ENCODE results near the gene ARVCF.

Gene ARVCF

DNA sequence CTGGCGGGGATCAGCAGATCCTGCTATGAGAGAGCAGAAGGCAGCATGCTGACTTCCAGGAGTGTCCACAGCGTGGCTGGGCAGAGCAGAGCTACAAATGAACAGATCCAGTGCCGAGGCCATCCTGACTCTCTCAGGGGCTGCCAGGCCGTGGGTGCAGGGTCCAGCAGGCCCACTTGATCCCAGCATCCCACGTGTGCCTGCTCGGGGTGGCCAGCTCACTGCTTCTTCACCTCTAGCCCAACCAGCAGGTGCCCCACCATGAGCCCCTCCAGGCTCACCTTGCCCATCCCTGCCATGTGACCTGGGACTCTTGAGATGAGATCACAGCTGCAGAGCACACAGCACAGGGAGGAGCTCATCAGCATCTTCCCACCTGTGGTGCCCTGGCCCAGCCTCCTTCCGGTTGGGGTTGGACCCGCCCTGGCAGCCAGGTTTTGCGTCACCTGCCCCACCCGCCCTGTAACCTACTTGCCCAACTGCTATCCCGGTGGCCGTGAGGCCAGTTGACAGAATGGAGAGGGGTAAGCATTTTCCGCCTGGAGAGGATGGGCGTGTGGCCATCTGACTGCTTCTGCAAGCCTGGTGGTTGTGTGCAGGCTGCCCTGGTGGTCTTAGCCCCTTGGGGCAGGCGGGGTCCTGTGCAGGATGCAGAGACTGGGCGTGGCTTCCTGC is 15.2 kb upstream of the ARVCF start:
- no peak for DNase-seq (ENCODE audit: low read depth)

DNA sequence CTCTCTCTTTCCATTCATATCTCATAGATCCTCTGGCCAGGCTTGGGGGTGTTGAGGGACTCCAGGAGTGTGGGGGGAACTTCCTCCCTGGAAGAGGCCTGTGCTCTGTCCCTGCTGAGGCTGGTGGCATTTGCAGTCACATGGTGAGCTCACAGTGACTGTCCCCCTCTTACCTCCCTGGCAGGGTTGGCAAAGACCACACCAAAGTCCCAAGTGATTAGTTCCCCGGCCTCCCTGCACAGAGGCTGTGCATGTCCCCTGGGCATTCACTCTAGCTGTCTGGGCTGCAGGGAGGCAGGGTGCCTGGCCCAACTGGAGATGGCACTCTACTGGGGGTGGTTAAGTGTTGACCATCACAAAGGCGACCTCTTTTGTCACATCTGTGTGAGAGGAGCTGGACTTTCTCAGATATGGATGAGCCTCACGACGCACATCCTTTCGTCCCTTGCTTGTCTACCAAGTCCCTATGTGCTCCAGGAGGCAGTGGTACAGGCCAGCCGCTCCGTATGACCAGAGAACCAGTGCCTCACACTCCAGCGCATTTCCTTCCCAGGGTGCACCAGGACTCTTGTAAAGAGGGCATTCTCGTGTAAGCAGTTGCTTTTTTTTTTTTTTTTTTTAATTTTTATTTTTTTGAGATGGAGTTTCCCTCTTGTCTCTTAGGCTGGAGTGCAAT is 13.1 kb upstream of the ARVCF start:
- DNase-seq (ENCODE audit: low read depth) = no peak

DNA sequence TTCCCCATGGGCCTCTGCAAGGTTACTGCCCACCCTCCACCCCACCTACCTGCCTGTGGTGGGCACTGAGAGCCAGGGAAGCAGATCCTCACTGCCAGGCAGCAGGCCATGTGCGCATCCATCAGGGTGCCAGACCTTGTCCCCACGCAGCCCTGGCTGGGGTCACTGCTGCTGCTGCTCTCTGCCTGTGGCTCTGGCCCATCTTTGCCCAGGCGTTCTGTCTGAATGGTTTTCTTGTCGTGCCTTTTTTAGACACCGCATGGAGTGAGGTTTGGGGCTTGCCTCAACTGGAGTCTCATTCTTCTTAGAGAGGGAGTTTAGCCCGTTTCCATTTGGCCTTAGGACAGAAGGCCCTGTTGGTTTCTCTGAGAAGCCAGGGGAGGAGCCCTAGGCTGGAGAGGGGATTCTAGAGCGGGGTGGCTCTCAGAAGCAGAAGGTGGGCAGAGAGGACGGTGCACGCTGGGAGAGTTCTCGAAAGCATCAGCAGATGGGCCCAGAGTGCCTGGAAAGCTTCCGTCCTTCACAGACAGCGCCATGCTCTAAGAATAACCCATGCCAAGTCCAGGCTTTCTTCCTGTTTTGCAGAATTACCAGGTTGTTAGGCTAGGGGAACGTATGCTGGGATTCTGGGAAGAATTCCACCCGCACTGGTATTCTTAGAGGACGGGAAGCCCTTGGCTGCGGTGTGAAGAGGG is 12.4 kb upstream of the ARVCF start:
- no peak for DNase-seq (ENCODE audit: low read depth)

DNA sequence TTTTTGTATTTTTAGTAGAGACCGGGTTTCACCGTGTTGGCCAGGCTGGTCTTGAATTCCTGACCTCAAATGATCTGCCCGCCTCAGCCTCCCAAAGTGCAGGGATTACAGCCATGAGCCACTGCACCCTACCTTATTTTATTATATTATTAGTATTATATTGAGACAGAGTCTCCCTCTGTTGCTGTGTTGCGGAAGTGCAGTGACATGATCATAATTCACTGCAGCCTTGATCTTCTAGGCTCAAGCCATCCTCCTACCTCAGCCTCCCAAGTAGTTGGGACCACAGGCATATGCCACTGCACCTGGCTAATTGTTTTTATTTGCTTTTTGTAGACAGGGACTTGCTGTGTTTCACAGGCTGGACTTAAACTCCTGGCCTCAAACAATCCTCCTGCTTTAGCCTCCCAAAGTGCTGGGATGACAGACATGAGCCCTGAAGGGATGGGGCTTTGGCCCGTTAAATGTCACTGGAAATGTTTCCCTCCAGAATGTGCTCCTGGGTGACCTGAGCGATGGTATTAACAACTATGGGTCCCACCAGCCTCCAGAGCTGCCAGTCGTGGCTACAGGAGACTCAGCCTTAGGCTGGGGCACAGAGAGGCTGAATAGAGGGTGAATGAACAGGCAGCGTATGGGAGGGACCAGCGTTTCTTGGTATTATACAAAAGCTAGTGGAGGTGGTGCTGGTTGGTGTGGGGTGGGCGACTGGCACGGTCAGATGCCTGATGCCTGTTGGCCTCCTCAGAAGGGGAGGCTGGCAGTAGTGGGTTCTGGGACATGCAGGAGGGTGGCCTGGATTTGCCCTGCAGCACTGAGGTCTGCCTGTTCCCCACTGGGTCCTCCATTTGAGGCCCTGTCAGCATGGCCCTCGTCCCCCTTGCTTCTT is 11.6 kb upstream of the ARVCF start:
- DNase-seq (ENCODE audit: low read depth) = peak; percentile 17

DNA sequence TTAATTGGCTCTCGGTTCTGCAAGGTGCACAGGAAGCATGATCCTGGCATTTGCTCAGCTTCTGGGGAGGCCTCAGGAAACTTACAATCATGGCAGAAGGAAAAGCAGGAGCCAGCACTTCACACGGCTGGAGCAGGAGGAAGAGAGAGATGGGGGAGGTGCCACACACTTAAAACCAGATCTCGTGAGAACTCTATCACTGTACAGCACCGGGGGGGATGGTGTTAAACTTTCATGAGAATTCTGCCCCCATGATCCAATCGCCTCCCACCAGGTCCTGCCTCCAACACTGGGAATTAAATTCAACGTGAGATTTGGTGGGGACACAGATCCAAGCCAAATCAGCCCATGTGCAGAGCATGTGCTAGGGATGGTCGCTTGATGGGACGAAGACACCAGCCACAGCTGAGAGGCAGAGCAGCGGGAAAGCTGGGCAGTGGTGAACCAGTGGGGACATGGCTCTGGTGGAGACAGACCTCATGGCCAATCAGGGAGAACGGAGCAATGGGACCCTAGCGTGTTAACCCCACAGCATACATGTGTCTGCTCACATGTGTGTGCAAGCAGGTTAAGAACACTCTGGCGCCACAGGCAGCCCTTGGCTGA is 10.5 kb upstream of the ARVCF start:
- no peak for DNase-seq (ENCODE audit: low read depth)

DNA sequence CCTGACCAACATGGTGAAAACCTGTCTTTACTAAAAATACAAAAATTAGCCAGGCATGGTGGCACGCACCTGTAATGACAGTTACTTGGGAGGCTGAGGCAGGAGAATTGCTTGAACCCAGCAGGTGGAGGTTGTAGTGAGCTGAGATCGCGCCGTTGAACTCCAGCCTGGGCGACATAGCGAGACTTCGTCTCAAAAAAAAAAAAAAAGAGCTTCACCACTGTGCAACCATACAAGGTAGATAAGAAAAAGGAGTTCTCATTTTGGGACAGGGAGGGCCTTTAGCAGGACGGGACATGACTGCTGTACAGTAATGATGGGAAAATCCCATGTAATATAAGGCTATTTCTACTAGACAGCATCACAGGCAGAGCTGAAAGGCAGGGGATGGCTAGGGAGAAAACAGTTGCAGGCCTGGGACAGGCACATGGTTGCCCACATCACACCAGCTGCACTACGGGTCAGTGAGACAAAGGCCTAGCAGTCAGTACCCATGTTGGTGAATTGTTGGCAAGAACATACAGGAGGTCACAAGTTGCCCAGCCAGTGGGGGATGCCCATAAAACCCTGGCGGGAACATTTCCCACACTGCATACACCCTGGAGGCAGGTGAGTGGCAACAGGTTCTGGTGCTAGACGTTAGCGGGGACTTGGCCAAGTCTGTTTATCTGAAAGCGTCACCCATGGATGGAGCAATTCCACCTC is 9.7 kb upstream of the ARVCF start:
- DNase-seq (ENCODE audit: low read depth) = no peak

DNA sequence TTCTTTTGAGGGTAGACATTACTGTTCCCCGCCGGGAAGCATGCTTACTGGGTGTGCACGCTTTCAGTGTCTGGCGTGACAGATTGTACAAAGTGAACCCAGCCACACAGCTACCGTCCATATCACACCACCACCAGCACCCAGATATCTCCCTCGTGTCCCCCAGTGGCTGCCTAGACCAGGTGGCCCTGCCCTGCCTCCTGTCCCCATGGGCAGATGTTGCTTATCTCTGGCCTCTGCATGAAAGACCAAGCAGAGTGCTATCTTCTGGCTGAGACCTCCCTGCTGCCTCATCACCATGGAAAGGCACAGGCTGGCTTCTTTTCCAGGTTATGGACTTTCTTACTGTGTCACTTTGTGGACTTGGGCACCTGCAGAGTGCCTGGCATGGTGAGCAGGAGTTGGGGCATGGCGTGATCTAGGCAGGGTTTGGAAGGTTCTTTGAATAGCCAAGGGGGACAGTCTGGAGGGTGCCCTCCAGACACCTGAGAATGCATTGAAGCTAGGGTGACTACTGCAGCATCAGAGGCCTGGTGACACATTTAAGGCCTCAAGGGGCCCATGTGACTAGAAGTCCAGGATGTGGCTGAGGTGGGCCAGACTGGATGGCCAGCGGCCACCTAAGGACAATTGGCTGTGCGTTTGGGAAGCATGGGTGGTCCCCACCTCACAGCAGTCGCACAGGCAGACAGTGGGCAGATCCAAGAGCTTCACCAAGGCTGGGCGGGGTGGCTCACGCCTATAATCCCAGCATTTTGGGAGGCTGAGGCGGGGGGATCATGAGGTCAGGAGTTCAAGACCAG is 9.0 kb upstream of the ARVCF start:
- no peak for DNase-seq (ENCODE audit: low read depth)

DNA sequence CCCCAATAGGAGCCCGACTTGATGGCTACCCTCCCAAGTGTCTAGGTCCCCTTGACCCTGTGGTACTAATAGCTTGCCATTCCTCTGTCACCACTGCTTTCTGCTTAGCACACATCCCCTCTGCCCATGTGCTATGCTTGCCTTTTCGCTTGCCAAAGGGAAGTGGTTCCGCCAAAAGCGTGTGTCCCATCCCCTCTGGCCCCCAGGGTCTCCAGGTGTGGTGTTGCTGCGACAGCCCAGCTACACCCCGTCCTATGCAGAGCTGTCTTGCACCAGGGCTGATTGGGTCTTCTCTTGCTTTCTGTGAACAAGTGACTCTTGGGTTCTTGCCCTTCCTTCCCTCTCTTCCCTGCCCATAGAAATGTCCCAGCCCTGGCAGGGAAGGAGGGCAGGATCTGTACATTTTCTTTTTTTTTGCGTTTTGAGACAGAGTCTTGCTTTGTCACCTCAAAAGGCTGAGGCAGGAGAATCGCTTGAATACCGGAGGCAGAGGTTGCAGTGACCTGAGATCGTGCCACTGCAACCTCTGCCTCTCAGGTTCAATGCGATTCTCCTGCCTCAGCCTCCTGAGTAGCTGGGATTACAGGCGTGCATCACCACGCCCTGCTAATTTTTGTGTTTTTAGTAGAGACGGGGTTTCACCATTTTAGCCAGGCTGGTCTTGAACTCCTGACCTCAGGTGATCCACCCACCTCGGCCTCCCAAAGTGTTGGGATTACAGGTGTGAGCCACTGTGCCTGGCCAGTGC is 8.2 kb upstream of the ARVCF start:
- DNase-seq (ENCODE audit: low read depth) = no peak

DNA sequence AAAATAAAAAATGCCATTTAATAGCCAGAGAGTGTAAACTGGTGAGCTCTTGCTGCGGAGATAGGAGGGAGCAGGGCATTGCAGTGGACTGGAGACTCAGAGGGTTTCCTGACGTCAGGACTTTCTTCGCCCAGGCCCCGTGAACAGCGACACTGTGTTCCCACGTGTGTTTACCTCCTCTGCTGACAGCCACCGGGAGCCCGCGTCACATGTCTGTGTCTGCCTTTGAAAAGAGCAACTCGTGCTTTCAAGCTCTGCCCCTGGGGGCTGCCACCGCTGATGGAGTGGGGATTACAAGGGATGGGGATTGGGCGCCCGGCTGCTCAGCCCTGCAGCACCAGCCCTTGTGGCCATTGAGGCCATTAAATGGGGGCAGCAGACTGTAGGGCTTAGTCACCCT is 7.6 kb upstream of the ARVCF start:
- DNase-seq (ENCODE audit: low read depth) = no peak

DNA sequence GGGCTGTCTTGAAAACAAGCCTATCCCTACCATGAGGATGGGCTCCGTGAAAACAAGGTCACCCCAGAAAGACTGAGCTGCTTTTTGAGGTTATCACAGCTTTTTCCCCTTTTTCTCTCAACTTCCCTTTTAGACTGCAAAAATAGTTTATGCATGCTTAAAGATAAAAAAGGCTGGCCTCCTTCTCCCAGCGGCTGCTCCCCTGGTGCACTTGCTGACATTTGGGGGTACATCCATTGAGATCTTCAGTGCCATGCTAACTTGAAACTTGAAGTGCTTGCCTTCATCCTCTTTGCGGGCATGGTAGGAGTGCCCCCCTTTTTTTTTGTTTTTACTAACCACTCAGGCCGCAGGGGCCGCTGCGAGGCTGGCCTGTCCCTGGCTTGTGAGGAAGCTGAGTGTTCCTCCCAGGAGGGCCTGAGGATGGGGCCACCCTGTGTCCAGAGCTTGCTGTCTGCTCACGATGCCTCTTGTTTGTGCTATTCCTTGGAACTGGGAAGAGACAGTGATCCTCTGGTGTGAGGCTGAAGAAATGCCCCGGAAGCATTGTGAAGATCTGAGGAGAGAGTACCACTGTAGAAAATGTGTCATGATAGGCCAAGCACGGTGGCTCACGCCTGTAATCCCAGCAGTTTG is 6.5 kb upstream of the ARVCF start:
- no peak for DNase-seq (ENCODE audit: low read depth)

DNA sequence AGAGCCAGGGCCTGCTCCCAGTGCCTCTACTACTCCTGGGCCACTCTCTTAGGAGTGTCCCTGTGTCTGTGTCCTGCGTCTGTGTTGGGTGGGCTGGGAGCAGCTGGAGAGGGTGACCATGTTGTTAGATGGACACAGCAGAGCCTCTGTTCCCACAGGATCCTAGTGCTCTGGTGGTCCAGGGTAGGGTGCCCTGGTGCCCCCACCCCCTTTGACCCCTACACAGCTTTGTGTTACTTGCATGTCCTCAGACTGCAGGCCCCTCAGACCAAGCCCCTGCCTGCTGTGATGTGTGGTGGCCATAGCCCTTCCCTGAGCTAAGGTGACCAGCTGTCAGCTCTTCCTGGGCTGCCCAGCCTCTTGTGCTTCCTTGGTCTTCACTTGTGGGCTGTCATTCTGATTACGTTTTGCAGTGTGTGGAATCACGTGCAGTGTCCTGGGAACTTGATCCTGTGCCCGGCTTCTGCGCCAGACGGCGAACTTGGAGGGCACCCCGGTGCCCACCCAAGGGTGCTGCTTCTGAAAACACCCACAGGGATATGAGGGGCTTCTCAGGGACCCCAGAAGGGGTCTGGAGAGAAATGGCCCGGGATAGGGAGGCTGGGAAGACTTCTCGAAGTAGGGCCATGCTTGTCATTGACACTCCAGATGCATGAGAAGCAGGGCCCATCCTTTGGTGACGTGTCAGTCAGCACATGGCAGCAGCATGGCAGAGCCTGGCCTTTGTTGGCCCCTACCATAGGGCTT is 5.8 kb upstream of the ARVCF start:
- no peak for DNase-seq (ENCODE audit: low read depth)

DNA sequence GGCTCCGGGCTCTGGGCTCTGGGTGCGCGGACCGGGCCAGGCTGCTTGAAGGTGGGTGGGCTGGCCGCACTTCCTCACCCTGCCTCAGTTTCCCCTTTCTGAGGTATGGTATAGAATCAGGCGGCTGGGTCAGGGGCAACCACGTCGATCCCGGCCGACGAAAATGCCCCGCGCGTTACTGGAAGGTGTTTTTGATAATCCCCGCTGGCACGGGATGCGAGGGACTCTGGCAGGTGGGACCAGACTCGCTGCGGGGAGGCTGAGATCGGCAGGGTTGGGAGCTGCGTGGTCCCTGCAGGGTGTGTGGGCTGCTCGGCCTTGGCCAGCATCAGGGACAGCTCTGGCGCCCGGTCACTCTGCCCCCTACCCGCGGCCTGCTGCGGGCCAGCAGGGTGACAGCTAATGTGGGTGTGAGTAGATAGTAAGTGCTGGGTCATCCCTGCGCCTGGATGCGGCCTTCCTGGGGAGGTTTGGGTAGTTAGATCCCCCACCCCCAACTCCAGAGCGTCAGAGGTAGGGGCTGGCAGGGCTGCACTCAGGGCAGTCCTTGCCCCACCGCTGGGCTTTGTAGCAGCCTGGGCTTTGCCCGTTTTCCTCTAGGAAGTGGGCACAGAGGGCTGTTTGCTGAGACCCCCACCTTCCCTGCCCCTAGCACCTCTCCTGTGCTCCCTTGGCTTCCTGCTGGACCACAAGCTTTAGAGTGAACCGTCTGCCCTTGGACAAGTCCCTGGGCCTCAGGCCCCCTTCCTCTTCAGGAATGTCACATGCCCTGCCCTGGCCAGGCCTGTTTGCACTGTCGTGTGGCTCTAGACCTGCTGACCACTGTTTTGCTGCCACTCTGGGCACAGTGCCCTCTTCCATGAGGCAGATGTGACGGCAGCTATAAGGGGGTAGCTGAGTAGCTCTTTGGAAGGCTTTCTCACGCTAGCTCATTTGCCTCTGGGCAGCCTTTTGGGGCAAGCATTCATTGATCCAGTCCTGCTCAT is 4.9 kb upstream of the ARVCF start:
- DNase-seq (ENCODE audit: low read depth) = peak; percentile 67

DNA sequence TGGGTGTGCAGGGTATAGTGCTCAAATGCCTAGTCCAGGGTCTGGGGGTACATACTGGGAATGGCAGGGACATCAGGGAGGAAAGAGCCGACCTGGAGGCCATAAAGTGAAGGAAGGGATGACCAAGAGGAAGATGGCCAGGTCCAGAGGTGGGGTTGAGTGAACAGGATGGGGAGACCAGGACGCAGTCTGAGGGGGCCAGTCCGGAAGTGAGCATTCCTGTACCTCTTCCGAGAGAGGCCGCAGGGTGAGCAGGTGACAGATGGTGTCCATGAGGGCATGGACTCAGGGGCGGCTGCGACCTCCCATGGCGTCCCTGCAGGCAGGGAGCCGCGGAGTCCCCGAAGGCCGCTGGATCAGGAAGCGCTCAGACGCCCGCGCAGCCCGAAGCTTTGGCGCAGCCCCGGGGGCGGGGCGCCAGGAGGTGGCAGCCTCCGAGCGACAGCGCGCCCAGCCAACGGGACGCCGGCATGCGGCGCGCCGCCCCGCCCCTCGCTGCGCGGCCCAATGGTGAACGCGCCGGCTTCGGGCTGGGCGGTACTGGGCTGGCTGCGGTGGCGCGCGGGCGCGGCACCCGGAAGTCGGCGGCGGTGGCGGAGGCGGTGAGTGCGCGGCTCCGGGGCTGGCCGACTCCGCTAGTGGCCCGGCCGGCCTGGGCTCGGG is 4.0 kb upstream of the ARVCF start, which contains the start of gene TANGO2:
Gene TANGO2 (plus strand): TSS at position 578 of the 663 bp plus-strand sequence. CDS start 15,689 bp downstream, outside the sequence.
- peak; percentile 90 for DNase-seq (ENCODE audit: low read depth)

DNA sequence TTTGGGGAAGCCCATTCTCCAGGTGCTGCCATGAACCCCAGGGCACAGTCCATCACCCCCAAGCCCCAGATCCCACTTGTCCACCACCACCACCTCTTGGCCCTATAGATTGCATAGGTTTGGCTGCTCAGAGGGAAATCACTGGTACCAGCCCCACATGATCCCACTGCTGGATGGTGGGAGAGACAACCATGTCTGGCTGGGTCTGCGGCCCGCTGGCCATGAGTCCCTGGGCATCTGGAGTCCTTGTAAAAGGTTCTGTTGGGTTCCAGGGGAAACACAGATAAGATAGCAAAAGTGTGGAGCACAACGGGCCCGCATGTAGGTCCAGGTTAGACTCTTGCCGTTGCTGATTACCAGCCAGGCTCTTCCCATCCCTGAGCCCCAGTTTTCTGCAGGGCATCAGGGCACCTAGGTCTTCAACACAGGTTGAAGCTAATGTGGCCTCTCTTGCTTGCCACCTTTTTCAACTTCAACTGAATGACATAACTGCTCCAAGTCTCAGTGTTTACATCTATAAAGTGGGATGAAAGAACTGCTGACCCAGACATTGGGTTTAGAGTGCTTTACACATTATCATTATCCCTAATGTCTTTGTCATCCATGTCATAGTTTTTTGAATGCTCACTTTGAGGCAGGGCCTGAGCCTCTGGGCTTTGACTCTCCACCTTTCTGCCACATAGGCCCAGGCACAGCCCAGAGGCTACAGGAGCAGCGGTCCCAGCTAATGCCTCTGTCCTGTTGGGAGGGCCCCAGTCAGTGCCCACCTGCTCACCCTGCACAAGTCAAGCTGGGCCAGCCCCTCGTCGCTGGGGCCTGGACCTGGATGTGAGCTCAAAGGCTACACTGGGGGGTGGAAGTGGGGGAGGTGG is 3.3 kb upstream of the ARVCF start:
- DNase-seq (ENCODE audit: low read depth) = no peak

DNA sequence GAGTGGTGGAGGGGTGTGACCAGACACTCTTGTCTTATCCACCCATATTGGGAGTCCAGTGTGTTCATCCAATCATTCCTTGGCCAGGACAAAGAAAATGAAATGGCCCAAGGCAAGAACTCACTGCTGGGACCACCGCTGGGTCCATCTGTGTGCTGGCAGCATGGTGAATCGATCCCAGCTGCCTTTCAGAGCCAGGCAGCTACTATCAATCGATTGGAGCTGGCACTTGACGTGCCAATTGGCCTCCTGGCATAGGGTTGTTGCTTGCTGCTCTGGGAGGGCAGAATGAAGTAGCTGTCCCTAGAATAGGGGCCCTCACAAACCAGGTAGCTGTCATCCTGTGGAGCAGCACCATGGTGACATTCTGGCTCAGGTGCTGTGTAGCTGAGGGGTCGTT is 1.4 kb upstream of the ARVCF start:
- DNase-seq (ENCODE audit: low read depth) = no peak

DNA sequence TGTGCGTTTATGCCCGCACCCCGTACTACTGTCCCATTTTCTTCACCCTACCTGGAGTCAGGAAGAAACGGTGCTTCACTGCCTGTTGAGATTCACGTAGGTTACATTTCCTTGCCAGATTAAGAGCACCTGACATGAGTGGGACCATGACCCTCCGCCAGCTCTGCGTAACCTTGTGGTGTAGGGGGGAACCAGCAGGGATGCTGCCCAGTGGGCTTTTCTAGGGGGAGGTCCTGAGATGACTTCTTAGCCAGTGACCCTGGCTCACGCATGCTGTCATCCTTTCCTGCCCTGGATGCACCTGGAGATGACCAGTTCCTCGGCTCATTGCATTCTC is 967 bp upstream of the ARVCF start:
- no peak for DNase-seq (ENCODE audit: low read depth)

Data from EH (cell line).